Measurements from ENCODE around the gene FEM1B.

DNA sequence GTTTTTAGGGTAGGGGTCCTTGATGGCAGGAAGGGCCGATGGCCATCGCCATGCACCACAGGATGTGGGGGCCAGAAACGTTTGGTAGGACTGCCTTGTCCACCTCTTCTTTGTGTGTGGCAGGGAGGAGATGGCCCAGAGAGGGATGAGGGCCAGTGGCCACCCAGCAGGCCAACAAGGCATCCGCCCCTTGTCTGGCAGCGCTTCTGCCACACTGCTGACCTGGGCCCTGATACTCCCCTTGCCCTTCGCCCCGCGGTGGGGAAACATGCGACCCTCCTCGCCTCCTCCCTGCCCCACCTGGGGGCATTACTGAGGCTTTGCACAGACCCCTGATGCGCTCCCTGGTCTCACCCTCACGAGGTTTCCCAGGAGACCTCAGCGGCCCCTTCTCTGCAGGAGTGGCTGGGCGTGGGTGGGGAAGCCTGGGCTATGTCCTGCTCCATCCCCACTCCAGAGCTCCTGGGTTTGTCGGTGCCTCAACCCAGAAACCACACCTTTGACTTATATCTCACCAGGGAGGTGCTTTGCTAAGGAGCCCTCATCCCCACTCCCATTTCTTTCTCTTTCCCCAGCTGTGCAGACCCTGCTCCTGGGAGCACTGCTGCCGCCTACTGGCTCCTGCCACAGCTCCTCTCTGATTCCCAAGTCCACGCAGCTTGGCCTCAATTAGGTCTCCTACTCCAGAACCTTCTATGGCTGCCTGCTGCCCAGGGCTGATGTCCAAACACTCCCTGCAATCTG, 38.7 kb downstream of the FEM1B start:
- TF ChIP-seq, protein P1, sequence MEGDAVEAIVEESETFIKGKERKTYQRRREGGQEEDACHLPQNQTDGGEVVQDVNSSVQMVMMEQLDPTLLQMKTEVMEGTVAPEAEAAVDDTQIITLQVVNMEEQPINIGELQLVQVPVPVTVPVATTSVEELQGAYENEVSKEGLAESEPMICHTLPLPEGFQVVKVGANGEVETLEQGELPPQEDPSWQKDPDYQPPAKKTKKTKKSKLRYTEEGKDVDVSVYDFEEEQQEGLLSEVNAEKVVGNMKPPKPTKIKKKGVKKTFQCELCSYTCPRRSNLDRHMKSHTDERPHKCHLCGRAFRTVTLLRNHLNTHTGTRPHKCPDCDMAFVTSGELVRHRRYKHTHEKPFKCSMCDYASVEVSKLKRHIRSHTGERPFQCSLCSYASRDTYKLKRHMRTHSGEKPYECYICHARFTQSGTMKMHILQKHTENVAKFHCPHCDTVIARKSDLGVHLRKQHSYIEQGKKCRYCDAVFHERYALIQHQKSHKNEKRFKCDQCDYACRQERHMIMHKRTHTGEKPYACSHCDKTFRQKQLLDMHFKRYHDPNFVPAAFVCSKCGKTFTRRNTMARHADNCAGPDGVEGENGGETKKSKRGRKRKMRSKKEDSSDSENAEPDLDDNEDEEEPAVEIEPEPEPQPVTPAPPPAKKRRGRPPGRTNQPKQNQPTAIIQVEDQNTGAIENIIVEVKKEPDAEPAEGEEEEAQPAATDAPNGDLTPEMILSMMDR (IDR thresholded peaks at IDR 0.05) = peak; percentile 75
- no peak for TF ChIP-seq ZFX (IDR thresholded peaks at IDR 0.05; ENCODE audit: borderline replicate concordance)

Data from 22Rv1 (cell line).